H9 (cell line): ENCODE results near the gene COL4A2. TPM values are rescaled to one million over a fixed set of nuclear protein-coding genes. Genes with fewer than 3 reads are reported as not detected.

ENCODE experiments used
- DNase-seq: peaks from one replicate; pipeline ENCODE4 v3.0.0-alpha.2; 2017
- H2AFZ ChIP-seq: one replicate; pipeline ENCODE4 v1.6.1; 2013; ENCODE audit warnings: mild to moderate bottlenecking, low read length, control low read depth, moderate library complexity
- H2AK5ac ChIP-seq: 2 replicates; pipeline ENCODE4 v1.6.1; 2013; ENCODE audit warnings: low read length, control low read depth, mixed read lengths; ENCODE audit not compliant: insufficient read length
- H2BK120ac ChIP-seq: one replicate; pipeline ENCODE4 v1.6.1; 2013; ENCODE audit warnings: low read depth, mild to moderate bottlenecking, low read length, control low read depth, inconsistent platforms; ENCODE audit not compliant: poor library complexity, severe bottlenecking
- H2BK12ac ChIP-seq: 2 replicates; pipeline ENCODE4 v1.6.1; 2013; ENCODE audit warnings: low read length, control low read depth, mixed read lengths, low read depth; ENCODE audit not compliant: insufficient read length
- H2BK15ac ChIP-seq: 2 replicates; pipeline ENCODE4 v1.6.1; 2013; ENCODE audit warnings: low read depth, low read length, control low read depth
- H2BK20ac ChIP-seq: one replicate; pipeline ENCODE4 v1.6.1; 2013; ENCODE audit warnings: low read depth, mild to moderate bottlenecking, low read length, control low read depth, inconsistent platforms; ENCODE audit not compliant: poor library complexity, severe bottlenecking
- H2BK5ac ChIP-seq: 2 replicates; pipeline ENCODE4 v1.6.1; 2013; ENCODE audit warnings: low read length, control low read depth, mixed read lengths; ENCODE audit not compliant: insufficient read length
- H3K14ac ChIP-seq: 2 replicates; pipeline ENCODE4 v1.6.1; 2013; ENCODE audit warnings: low read length, control low read depth; ENCODE audit not compliant: insufficient read depth
- H3K18ac ChIP-seq: 2 replicates; pipeline ENCODE4 v1.6.1; 2013; ENCODE audit warnings: low read depth, mild to moderate bottlenecking, mixed read lengths, low read length, control low read depth; ENCODE audit not compliant: insufficient read length
- H3K23ac ChIP-seq: 2 replicates; pipeline ENCODE4 v1.6.1; 2013; ENCODE audit warnings: low read length, control low read depth, mixed read lengths, low read depth; ENCODE audit not compliant: insufficient read length
- H3K23me2 ChIP-seq: 2 replicates; pipeline ENCODE4 v1.6.1; 2013; ENCODE audit warnings: low read depth, mild to moderate bottlenecking, mixed read lengths, low read length, control low read depth; ENCODE audit not compliant: insufficient read length, poor library complexity, severe bottlenecking
- H3K27ac ChIP-seq: 2 replicates; pipeline ENCODE4 v1.5.1; 2013; ENCODE audit warnings: low read length, control low read depth, mixed read lengths, low read depth; ENCODE audit not compliant: insufficient read length
- H3K27me3 ChIP-seq: 2 replicates; pipeline ENCODE4 v1.6.1; 2013; ENCODE audit warnings: low read length, control low read depth, inconsistent platforms; ENCODE audit not compliant: insufficient read depth
- H3K4ac ChIP-seq: 2 replicates; pipeline ENCODE4 v1.6.1; 2013; ENCODE audit warnings: low read depth, mild to moderate bottlenecking, control low read depth, inconsistent platforms, low read length, moderate library complexity
- H3K4me1 ChIP-seq: 2 replicates; pipeline ENCODE4 v1.6.1; 2013; ENCODE audit warnings: low read length, control low read depth, inconsistent platforms; ENCODE audit not compliant: insufficient read depth
- H3K4me2 ChIP-seq: 2 replicates; pipeline ENCODE4 v1.6.1; 2013; ENCODE audit warnings: low read length, control low read depth, mixed read lengths; ENCODE audit not compliant: insufficient read length, insufficient read depth
- H3K56ac ChIP-seq: 2 replicates; pipeline ENCODE4 v1.6.1; 2013; ENCODE audit warnings: low read depth, mild to moderate bottlenecking, mixed read lengths, low read length, control low read depth; ENCODE audit not compliant: insufficient read length
- H3K79me1 ChIP-seq: 2 replicates; pipeline ENCODE4 v1.6.1; 2013; ENCODE audit warnings: low read depth, mild to moderate bottlenecking, moderate library complexity, low read length, control low read depth, inconsistent platforms; ENCODE audit not compliant: insufficient read depth, poor library complexity, severe bottlenecking
- H3K79me2 ChIP-seq: 2 replicates; pipeline ENCODE4 v1.6.1; 2013; ENCODE audit warnings: low read length, control low read depth, inconsistent platforms; ENCODE audit not compliant: insufficient read depth
- H3K9ac ChIP-seq: 2 replicates; pipeline ENCODE4 v1.6.1; 2013; ENCODE audit warnings: low read length, control low read depth, mixed read lengths; ENCODE audit not compliant: insufficient read length; ENCODE audit errors: extremely low read depth
- H3K9me3 ChIP-seq: one replicate; pipeline ENCODE4 v1.6.1; 2013; ENCODE audit warnings: low read depth, low read length, inconsistent platforms; ENCODE audit not compliant: control insufficient read depth
- H3T11ph ChIP-seq: one replicate; pipeline ENCODE4 v1.6.1; 2013; ENCODE audit warnings: mild to moderate bottlenecking, low read length, control low read depth, inconsistent platforms
- H4K20me1 ChIP-seq: one replicate; pipeline ENCODE4 v1.6.1; 2013; ENCODE audit not compliant: control insufficient read depth, insufficient read length, insufficient read depth
- H4K5ac ChIP-seq: 2 replicates; pipeline ENCODE4 v1.6.1; 2013; ENCODE audit warnings: low read depth, mild to moderate bottlenecking, mixed read lengths, low read length, control low read depth; ENCODE audit not compliant: insufficient read length
- H4K8ac ChIP-seq: replicated peaks from 2 replicates; pipeline ENCODE4 v1.6.1; 2013; ENCODE audit warnings: low read length, control low read depth, mixed read lengths, low read depth; ENCODE audit not compliant: insufficient read length
- H4K91ac ChIP-seq: 2 replicates; pipeline ENCODE4 v1.6.1; 2013; ENCODE audit warnings: low read depth, mild to moderate bottlenecking, moderate library complexity, mixed read lengths, low read length, control low read depth; ENCODE audit not compliant: insufficient read length
- H3K27ac Mint-ChIP-seq, 3 experiments: 2 replicates in 2 of 3; 3 replicates in 1 of 3; pipeline ENCODE4 v1.8.0; 2020 to 2021; ENCODE audit warnings: mixed read lengths in 3 of 3, mild to moderate bottlenecking in 1 of 3, moderate library complexity in 1 of 3
- H3K27me3 Mint-ChIP-seq: 2 replicates; pipeline ENCODE4 v1.8.0; 2021; ENCODE audit warnings: low read depth, mild to moderate bottlenecking, moderate library complexity, mixed read lengths
- H3K36me3 Mint-ChIP-seq, 3 experiments: 2 replicates in 2 of 3; 3 replicates in 1 of 3; pipeline ENCODE4 v1.8.0; 2020 to 2021; ENCODE audit warnings: low read depth in 3 of 3, mixed read lengths in 3 of 3; ENCODE audit not compliant: insufficient read depth in 1 of 3
- H3K4me1 Mint-ChIP-seq, 2 experiments: 2 replicates each; pipeline ENCODE4 v1.8.0; 2020; ENCODE audit warnings: mixed read lengths in 2 of 2
- H3K4me3 Mint-ChIP-seq, 2 experiments: 2 replicates in 1 of 2; 3 replicates in 1 of 2; pipeline ENCODE4 v1.8.0; 2020 to 2021; ENCODE audit warnings: mild to moderate bottlenecking in 2 of 2, mixed read lengths in 2 of 2, moderate library complexity in 1 of 2
- H3K9me3 Mint-ChIP-seq, 2 experiments: 2 replicates in 1 of 2; 3 replicates in 1 of 2; pipeline ENCODE4 v1.8.0; 2020; ENCODE audit warnings: mild to moderate bottlenecking in 2 of 2, mixed read lengths in 2 of 2, moderate library complexity in 1 of 2
- WGBS: extraction: QIAGEN DNeasy Blood & Tissue Kit; methylation state at CpG from one replicate; pipeline ENCODE4 v1.1.7; 2013; ENCODE audit warnings: missing lambda C conversion rate, low lambda C conversion rate, mixed read lengths; ENCODE audit not compliant: insufficient read length; ENCODE audit errors: extremely low coverage; 5-methylcytosine and 5-hydroxymethylcytosine counted together
- total RNA-seq: library from RNA; stranded (reverse); gene quantifications from 2 replicates; pipeline ENCODE4 v1.2.1, GENCODE V29; 2021
- TF ChIP-seq, protein P1 (sequence below): fragments of 200-600 bp; sonication (generic); conservative IDR thresholded peaks from 3 replicates; pipeline ENCODE4 v1.8.0; 2021; ENCODE audit warnings: antibody characterized with exemption, mild to moderate bottlenecking

Gene COL4A2
- total RNA-seq, 1 experiment from 2014 or later: 76.5 TPM

GRCh38 chr13:110462091-110462490 lies 155.0 kb downstream of the COL4A2 start:
- no peak for DNase-seq
- H3K27me3 Mint-ChIP-seq: no peaks in the 10 kb centered on the region
- H3K4me3 Mint-ChIP-seq: no peak overlapping the region
- Histone ChIP-seq H3K14ac (no peak overlapping the region), H3K4me2 (no peak overlapping the region), H2BK20ac (no peak overlapping the region), H3K27me3 (no peaks in the 10 kb centered on the region), H3K56ac (no peak overlapping the region), H3K79me1 (no peaks in the 10 kb centered on the region), H2AK5ac (no peak overlapping the region), H3K9ac (no peak overlapping the region), H3T11ph (no peak overlapping the region), H3K23ac (no peak overlapping the region), H3K4me1 (no peaks in the 10 kb centered on the region), H4K20me1 (no peaks in the 10 kb centered on the region), H2BK120ac (no peak overlapping the region), H3K23me2 (no peaks in the 10 kb centered on the region), H2BK5ac (no peak overlapping the region), H4K8ac (no peak overlapping the region), H4K5ac (no peak overlapping the region), H4K91ac (no peak overlapping the region), H3K27ac (no peak overlapping the region), H2BK12ac (no peak overlapping the region), H3K4ac (no peak overlapping the region), H3K9me3 (no peaks in the 10 kb centered on the region), H2AFZ (no peak overlapping the region), H3K18ac (no peak overlapping the region), H2BK15ac (no peak overlapping the region), H3K79me2 (no peaks in the 10 kb centered on the region)
- peaks cover 16 to 23% of the 10 kb centered on the region in 2 experiments for H3K4me1 Mint-ChIP-seq
- no peaks in the 10 kb centered on the region for H3K9me3 Mint-ChIP-seq
- no CpG with 5 or more reads among the region's 15 CpGs for WGBS
- H3K27ac Mint-ChIP-seq: no peak overlapping the region
- peaks cover 9 to 40% (median 26%) of the 10 kb centered on the region in 3 experiments; a peak in 6 of 7 replicates for H3K36me3 Mint-ChIP-seq
- TF ChIP-seq, protein P1, sequence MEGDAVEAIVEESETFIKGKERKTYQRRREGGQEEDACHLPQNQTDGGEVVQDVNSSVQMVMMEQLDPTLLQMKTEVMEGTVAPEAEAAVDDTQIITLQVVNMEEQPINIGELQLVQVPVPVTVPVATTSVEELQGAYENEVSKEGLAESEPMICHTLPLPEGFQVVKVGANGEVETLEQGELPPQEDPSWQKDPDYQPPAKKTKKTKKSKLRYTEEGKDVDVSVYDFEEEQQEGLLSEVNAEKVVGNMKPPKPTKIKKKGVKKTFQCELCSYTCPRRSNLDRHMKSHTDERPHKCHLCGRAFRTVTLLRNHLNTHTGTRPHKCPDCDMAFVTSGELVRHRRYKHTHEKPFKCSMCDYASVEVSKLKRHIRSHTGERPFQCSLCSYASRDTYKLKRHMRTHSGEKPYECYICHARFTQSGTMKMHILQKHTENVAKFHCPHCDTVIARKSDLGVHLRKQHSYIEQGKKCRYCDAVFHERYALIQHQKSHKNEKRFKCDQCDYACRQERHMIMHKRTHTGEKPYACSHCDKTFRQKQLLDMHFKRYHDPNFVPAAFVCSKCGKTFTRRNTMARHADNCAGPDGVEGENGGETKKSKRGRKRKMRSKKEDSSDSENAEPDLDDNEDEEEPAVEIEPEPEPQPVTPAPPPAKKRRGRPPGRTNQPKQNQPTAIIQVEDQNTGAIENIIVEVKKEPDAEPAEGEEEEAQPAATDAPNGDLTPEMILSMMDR: no peak
